Central memory CD8-positive, alpha-beta T cell (primary cell): ENCODE results near the gene SETD2.

ENCODE experiments used
- ATAC-seq: fragments of 150-1000 bp; cut with Tn5 transposase; replicated peaks from 2 replicates; pipeline ENCODE4 v1.10.0; 2022; ENCODE audit warnings: mild to moderate bottlenecking, moderate FRiP score, moderate number of reproducible peaks; ENCODE audit not compliant: poor library complexity, severe bottlenecking; ENCODE audit errors: extremely low read depth
- DNase-seq, 2 donors: peaks; one replicate each; pipeline ENCODE4 v3.0.0; 2021; ENCODE audit warnings: low spot score in 2 of 2
- H3K27ac Mint-ChIP-seq: one replicate; pipeline ENCODE4 v1.8.0; 2022; ENCODE audit warnings: low read depth, mild to moderate bottlenecking, moderate library complexity, mixed read lengths
- H3K27me3 Mint-ChIP-seq: one replicate; pipeline ENCODE4 v1.8.0; 2022; ENCODE audit warnings: mixed read lengths
- H3K36me3 Mint-ChIP-seq: one replicate; pipeline ENCODE4 v1.8.0; 2022; ENCODE audit warnings: mild to moderate bottlenecking, moderate library complexity, mixed read lengths; ENCODE audit not compliant: insufficient read depth
- H3K4me1 Mint-ChIP-seq: one replicate; pipeline ENCODE4 v1.8.0; 2022; ENCODE audit warnings: mixed read lengths
- H3K4me3 Mint-ChIP-seq: one replicate; pipeline ENCODE4 v1.8.0; 2022; ENCODE audit warnings: mild to moderate bottlenecking, moderate library complexity, mixed read lengths
- H3K9me3 Mint-ChIP-seq: one replicate; pipeline ENCODE4 v1.8.0; 2022; ENCODE audit warnings: mixed read lengths

Gene SETD2

DNA sequence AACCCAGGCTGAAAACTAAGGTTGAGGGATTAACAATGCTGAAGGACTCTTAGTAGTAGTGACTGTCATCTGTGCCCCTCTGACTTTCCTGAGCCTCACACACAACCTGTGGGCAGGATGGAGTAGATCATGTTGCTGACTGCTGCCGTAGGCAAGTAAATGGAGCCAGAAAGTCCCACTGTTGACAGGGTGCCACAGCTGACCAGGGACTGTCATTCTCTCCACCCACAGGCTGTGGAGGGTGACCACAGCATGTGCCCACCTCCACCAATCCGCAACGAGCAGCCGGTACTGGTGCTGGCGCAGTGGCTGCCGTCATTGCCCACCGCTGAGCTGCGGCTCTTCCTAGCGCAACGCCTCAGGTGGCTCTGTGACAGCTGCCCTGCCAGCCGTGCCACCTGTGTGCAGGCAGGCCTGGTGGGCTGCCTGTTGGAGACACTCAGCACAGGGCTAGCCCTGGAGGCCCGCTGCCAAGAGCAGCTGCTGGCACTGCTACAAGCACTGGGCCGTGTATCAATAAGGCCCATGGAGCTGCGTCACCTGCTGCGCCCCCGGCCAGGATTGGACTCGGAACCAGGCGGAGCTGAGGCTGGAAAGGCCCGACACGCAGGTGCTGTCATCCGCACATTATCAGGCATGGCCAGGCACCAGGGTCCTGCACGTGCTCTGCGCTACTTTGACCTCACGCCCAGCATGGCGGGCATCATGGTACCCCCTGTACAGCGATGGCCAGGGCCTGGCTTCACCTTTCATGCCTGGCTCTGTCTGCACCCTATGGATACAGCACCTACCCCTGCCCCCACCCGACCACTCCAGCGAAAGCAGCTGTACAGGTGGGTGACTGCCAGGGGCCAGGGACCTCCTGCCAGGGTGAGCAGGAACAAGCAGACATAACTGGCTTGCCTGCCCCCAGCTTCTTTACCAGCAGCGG is 168.8 kb downstream of the SETD2 start:
- DNase-seq (no peak), ATAC-seq (no peak)
- peaks cover 42% of the 10 kb centered on the region for H3K4me1 Mint-ChIP-seq
- no peak overlapping the region for H3K27ac Mint-ChIP-seq
- H3K4me3 Mint-ChIP-seq: no peak overlapping the region
- H3K36me3 Mint-ChIP-seq: peaks cover 19% of the 10 kb centered on the region
- no peaks in the 10 kb centered on the region for H3K27me3 Mint-ChIP-seq
- H3K9me3 Mint-ChIP-seq: no peaks in the 10 kb centered on the region

DNA sequence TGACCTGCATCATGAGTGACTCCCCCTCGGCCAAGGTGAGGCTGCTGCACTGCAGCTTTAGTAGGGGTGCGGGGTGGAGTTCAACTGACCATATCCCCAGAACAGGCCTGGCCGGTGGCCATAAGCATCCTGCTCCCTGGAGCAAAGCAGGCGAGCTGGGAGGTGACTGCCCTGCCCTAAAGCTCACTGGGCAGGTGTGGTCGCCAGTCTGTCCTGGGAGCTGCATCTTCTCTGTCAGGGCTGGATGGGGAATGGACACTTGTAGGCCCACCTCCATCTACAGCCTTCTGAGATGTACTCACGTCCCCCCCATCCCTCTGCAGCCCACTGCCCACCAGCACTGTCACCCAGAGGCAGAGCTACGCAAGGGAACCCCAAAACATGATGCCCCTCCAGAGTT is 169.9 kb downstream of the SETD2 start:
- DNase-seq (no peak), ATAC-seq (no peak)
- H3K9me3 Mint-ChIP-seq: no peaks in the 10 kb centered on the region
- H3K4me1 Mint-ChIP-seq: peaks cover 52% of the 10 kb centered on the region
- no peak overlapping the region for H3K27ac Mint-ChIP-seq
- no peaks in the 10 kb centered on the region for H3K27me3 Mint-ChIP-seq
- no peak overlapping the region for H3K4me3 Mint-ChIP-seq
- peaks cover 20% of the 10 kb centered on the region for H3K36me3 Mint-ChIP-seq

DNA sequence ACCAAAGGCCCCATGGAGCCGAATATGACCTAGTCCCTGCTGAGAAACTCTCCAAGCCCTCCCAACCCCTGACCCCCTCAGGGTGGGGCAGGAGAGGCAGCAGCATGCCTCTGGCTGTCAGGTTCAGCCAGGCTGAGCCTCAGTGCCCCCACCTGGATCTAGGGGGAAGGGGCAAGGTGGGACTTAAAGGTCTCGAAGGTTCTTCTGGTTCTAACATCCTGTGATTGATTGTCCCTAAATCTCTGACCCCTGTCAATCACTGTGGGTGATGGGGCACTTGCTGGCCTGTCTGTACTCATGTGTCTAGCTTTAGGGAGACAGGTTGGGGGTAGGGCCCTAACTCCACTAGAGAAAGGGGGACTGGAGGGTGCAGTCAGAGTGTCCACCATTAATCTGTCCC is 170.6 kb downstream of the SETD2 start:
- no peak overlapping the region for H3K4me3 Mint-ChIP-seq
- no peak for ATAC-seq
- peaks cover 19% of the 10 kb centered on the region for H3K36me3 Mint-ChIP-seq
- no peak overlapping the region for H3K27ac Mint-ChIP-seq
- no peak for DNase-seq
- H3K4me1 Mint-ChIP-seq: peaks cover 53% of the 10 kb centered on the region
- H3K27me3 Mint-ChIP-seq: no peaks in the 10 kb centered on the region
- H3K9me3 Mint-ChIP-seq: no peaks in the 10 kb centered on the region

DNA sequence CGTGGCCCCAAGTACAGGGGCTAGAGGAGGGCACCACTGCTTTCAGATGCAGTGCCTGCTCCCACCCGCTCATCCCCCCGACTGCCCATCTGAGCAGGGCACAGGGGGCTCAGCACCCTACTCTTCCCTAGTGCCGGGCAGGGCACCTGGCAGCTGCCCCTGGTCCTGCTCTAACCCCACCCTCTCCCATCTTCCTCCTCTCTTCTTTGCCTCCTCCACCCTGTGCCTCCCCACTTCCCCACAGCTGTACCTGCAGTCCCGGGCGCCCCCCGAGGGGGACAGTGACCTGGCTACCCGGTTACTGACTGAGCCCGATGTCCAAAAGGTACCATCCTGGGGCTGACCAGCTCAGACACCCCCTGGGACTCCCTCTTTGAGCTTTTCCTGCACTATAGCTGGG is 171.7 kb downstream of the SETD2 start:
- Mint-ChIP-seq H3K4me3 (no peak overlapping the region), H3K27me3 (no peaks in the 10 kb centered on the region)
- no peak for ATAC-seq

DNA sequence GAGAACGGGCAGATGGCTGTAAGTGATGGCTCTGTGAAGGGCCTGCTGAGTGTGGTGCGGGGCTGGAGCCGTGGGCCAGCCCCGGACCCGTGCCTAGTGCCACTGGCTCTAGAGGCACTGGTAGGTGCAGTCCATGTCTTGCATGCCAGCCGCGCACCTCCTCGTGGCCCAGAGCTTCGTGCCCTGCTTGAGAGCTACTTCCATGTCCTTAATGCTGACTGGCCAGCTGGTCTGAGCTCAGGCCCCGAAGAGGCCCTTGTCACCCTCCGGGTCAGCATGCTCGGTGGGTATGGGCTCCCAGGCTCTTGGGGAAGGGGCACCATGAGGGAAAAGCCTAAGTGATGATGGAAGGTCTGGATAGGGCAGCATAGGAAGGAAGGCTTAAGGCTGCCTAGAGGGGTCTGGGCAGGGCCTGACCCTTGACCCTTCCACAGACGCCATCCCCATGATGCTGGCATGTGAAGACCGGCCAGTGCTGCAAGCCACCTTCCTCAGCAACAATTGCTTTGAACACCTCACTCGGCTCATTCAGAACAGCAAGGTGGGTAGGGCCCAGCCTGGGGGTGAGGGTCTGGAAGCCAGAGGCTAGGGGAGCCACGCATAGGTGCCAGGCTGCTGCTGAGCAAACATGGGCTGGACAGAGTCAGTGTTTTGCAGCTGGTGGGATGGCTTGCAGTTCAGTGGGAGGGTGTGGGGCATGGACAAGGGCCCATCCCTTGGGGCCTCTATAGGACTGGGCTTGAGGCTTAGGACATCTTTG is 172.3 kb downstream of the SETD2 start:
- peaks cover 56% of the 10 kb centered on the region for H3K4me1 Mint-ChIP-seq

More for the DNA sequence above, 171.7 kb downstream of the SETD2 start:
- H3K4me1 Mint-ChIP-seq: peaks cover 56% of the 10 kb centered on the region
- H3K36me3 Mint-ChIP-seq: peaks cover 26% of the 10 kb centered on the region
- DNase-seq: no peak
- H3K27ac Mint-ChIP-seq: no peak overlapping the region
- H3K9me3 Mint-ChIP-seq: no peaks in the 10 kb centered on the region

DNA sequence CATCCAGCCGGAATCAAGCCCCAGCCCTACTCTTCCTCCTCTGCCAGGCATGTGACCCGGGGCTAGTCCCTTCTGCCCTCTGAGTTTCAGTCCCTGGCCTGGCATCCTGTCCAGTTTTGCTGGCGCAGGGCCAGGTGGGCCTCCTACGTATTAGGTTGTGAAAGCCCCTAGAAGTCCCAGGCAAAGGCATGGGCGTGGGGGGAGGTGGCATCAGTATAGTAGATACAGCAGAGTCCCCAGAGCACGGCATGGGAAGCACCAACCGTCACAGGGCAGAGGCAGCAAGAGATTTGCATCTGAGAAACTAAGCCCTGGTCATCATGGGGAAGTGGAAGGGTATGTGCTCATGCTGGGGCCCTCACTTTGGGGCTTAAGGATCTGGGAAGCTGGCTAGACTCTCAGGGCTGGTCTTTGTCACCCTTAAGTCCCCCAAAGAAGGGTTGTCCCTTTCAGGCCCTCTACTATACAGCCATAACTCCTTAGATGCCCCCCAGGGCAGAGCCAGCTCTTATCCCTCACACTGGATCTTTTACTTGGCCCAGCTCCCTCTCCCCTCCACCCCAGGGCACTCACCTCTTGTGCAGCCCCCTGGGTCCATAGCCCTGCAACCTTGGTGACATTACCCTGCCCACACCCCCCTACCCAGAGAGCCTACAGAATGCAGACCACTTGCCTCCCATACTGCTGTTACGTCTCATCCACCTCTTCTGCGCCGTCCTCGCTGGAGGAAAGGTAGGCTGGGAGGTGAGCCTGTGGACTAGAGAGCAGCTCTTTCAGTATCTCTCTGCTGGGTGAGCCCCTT is 173.1 kb downstream of the SETD2 start:
- no peaks in the 10 kb centered on the region for H3K27me3 Mint-ChIP-seq
- H3K36me3 Mint-ChIP-seq: peaks cover 23% of the 10 kb centered on the region
- peak overlapping the region; percentile 81 for H3K4me3 Mint-ChIP-seq
- H3K27ac Mint-ChIP-seq: peak overlapping the region; percentile 65
- H3K4me1 Mint-ChIP-seq: peaks cover 63% of the 10 kb centered on the region
- H3K9me3 Mint-ChIP-seq: no peaks in the 10 kb centered on the region
- ATAC-seq (no peak), DNase-seq (no peak)

More for the DNA sequence above, 172.3 kb downstream of the SETD2 start:
- Mint-ChIP-seq H3K9me3 (no peaks in the 10 kb centered on the region), H3K27ac (peak overlapping the region; percentile 65), H3K4me3 (no peak overlapping the region), H3K27me3 (no peaks in the 10 kb centered on the region), H3K36me3 (peaks cover 23% of the 10 kb centered on the region)
- ATAC-seq (no peak), DNase-seq (no peak)

DNA sequence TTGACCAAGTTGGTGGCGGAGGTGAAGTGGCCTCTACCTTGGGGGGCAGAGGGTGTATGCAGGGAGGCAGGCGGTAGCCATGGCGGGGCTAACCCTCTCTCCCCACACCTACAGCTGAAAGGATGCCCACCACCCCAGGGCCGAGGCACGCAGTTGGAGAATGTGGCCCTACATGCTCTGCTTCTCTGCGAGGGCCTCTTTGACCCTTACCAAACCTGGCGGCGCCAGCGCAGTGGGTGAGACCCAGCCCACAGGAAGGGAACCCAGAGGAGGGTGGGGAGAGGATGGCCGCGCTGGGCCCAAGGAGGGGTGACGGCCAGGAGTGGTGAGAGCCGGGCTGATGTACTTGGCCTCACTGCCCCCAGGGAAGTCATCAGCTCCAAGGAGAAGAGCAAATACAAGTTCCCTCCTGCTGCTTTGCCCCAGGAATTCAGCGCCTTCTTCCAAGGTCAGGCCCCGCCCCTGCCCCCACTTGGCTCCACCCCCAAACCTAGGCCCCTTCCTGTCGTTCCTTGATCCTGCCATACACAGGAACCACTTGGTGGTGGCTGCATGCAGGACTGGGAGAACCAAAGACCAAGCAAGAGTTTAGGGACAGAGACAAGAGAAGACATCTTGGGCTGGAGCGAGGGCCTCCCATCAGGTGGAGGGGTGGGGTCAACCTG is 174.6 kb downstream of the SETD2 start:
- no peaks in the 10 kb centered on the region for H3K27me3 Mint-ChIP-seq
- ATAC-seq (no peak), DNase-seq (no peak)
- H3K4me1 Mint-ChIP-seq: peaks cover 78% of the 10 kb centered on the region
- H3K27ac Mint-ChIP-seq: peak overlapping the region; percentile 49
- peak overlapping the region; percentile 81 for H3K4me3 Mint-ChIP-seq
- H3K9me3 Mint-ChIP-seq: no peaks in the 10 kb centered on the region
- H3K36me3 Mint-ChIP-seq: peaks cover 25% of the 10 kb centered on the region

DNA sequence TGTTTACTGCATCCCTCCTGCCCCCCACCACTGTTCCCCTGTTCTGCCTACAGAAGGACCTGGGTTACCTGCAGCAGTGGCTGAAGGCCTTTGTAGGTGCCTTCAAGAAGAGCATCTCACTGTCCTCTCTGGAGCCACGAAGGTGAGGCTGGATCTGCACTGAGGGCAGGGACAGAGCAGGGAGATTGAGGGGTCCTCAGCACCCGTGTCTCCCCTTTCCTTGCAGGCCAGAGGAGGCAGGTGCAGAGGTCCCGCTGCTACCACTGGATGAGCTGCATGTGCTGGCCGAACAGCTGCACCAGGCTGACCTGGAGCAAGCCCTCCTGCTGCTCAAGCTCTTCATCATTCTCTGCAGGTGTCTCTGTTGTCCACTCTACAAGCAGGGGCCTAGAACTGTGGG is 175.3 kb downstream of the SETD2 start:
- peak overlapping the region; percentile 81 for H3K4me3 Mint-ChIP-seq
- no peaks in the 10 kb centered on the region for H3K9me3 Mint-ChIP-seq
- peaks cover 80% of the 10 kb centered on the region for H3K4me1 Mint-ChIP-seq
- DNase-seq (no peak), ATAC-seq (no peak)
- H3K27me3 Mint-ChIP-seq: no peaks in the 10 kb centered on the region
- peak overlapping the region; percentile 49 for H3K27ac Mint-ChIP-seq
- peaks cover 25% of the 10 kb centered on the region for H3K36me3 Mint-ChIP-seq

DNA sequence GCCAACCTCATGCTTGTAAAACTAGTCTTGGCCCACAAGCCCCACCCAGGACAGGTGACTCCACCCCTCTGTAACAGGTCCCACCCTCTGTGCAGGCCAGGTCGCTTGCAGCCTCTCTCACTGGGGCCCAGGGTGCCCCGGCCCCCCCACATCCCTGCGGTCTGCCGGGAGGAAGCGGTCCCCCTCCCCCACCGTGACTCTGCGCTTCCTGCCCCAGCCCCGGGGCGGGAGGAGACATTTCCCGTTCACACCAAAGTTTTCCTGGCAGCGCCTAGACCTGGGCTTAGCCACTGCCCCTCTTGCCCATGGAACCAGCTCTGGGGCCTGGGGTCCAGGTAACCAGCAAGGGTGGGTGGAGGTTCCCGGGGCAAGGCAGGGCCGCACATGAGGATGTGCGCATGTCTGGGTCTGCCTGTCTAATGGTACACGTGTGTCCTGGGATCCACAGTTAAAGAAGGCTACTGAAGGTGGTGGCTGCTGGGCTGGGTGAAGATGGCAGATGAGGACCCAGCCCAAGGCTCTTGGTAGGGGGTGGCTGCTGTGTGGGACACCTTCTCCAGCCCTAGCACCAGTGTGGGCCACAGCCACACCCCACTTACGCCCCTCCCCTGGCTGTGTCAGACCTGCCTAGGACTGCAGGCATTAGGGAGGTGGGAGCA is 176.0 kb downstream of the SETD2 start:
- H3K4me1 Mint-ChIP-seq: peaks cover 84% of the 10 kb centered on the region
- peak overlapping the region; percentile 81 for H3K4me3 Mint-ChIP-seq
- peak overlapping the region; percentile 89 for H3K27ac Mint-ChIP-seq
- DNase-seq (peak; percentile 82 to 92), ATAC-seq (peak; percentile 98)
- peaks cover 25% of the 10 kb centered on the region for H3K36me3 Mint-ChIP-seq
- no peaks in the 10 kb centered on the region for H3K9me3 Mint-ChIP-seq
- H3K27me3 Mint-ChIP-seq: no peaks in the 10 kb centered on the region

DNA sequence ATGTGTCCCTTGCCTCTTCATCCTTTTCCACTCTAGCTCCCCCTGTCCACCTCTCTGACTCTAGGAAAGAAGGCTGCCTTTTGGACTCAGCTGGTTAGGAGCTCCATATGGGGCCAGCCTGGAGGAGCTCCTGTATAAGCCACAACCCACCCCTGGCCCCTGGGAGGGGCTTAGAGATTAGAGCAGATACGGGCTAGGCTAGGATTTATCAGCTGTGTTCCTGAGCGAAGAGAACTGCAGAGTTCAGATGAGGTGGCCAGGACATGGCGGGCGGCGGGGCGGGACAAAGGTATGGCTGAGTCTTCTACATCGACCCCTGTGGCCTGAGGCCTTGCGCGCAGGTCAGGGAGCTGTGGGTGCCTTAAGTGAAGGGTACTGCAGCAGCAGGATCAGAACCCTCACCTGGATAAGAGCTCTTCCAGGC is 176.6 kb downstream of the SETD2 start:
- no peaks in the 10 kb centered on the region for H3K9me3 Mint-ChIP-seq
- peak overlapping the region; percentile 81 for H3K4me3 Mint-ChIP-seq
- peaks cover 87% of the 10 kb centered on the region for H3K4me1 Mint-ChIP-seq
- peak; percentile 3 for ATAC-seq
- DNase-seq: no peak
- H3K27ac Mint-ChIP-seq: peak overlapping the region; percentile 89
- peaks cover 25% of the 10 kb centered on the region for H3K36me3 Mint-ChIP-seq
- H3K27me3 Mint-ChIP-seq: no peaks in the 10 kb centered on the region

DNA sequence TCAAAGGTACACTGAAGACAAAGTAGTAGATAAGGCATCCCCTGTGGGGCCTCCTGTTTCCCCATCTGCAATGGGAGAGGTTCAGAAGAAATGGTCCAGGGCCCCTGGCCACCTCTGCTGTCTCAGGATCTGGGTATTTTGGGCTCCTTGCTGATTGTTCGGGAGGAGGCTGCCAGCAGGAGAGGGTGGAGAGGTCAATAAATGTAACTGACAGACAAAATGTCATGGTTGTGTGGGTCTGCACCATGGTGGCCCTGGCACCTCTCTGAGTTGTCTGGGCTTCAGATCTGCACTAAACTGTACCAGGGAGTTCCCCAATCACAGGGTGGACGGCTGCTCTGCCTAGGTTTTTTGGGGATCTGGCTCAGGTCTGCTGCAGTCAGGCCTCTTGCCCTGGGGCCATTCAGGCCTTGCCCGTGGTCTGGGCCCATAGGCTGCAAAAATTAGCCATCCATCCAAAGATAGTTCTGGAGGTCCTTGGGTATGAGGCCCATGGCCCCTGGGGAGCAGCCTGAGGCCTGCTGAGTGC is 177.1 kb downstream of the SETD2 start:
- peaks cover 26% of the 10 kb centered on the region for H3K36me3 Mint-ChIP-seq
- ATAC-seq: no peak

More for the DNA sequence above, 177.1 kb downstream of the SETD2 start:
- no peak for DNase-seq
- Mint-ChIP-seq H3K4me3 (peak overlapping the region; percentile 81), H3K9me3 (no peaks in the 10 kb centered on the region), H3K4me1 (peaks cover 87% of the 10 kb centered on the region), H3K27me3 (no peaks in the 10 kb centered on the region), H3K27ac (peak overlapping the region; percentile 89)
